ENCODE results near the gene LAMA2. TPM values are rescaled to one million over a fixed set of nuclear protein-coding genes. Genes with fewer than 3 reads are reported as not detected.

Gene LAMA2
- total and polyA plus RNA-seq, 2 of the 8 experiments (the other 6 are each of a cell fraction or from before 2014, with no cell fraction given): 1.3 to 3.8 TPM

DNA sequence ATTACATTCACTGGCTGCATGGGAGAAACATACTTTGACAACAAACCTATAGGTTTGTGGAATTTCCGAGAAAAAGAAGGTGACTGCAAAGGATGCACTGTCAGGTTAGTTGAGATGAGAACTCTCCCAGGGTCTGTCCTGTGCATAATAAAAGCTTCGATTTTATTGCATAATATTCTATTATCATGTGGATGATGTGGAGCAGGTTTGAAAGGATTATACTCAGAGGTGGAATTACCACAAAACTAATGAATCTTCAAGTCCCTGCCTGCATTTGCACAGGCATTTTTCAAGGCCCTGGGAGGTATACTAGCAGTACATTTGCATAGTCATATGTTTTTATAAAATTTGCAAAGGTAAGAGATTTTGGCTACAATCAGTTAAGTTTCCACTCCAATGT, 577.3 kb downstream of the LAMA2 start:
- DNase-seq (ENCODE audit: low read depth in 1 of 2, low spot score in 2 of 2) (no peak), FAIRE-seq (no peak)
- Histone ChIP-seq H3K23ac (ENCODE audit: insufficient read length) (no peak overlapping the region), H3K14ac (ENCODE audit: insufficient read length) (no peak overlapping the region), H3K79me1 (ENCODE audit: low read depth, low read length) (no peaks in the 10 kb centered on the region), H4K91ac (replicated peaks; ENCODE audit: insufficient read length, low read length) (no peak overlapping the region), H3K4ac (replicated peaks; ENCODE audit: insufficient read length, low read depth, low read length) (no peak overlapping the region), H3K9me3 (ENCODE audit: insufficient read depth in 2 of 2, low read depth in 1 of 2, low read length in 1 of 2) (no peaks in the 10 kb centered on the region), H4K8ac (ENCODE audit: extremely low read depth, insufficient read depth, low read length) (no peak overlapping the region), H3K4me3 (ENCODE audit: extremely low read depth in 1 of 4, insufficient read depth in 2 of 4, low read depth in 3 of 4, low read length in 4 of 4) (no peak overlapping the region), H3K4me1 (replicated peaks in 1 of 4; ENCODE audit: control insufficient read depth in 3 of 4, insufficient read depth in 4 of 4, low read length in 3 of 4) (peaks cover 0 to 7% (median 0%) of the 10 kb centered on the region in 4 experiments; a peak in 1 of 7 replicates), H3K4me2 (ENCODE audit: insufficient read depth in 1 of 2, low read depth in 2 of 2, low read length in 2 of 2) (no peak overlapping the region), H2BK120ac (replicated peaks; ENCODE audit: low read depth, low read length) (no peak overlapping the region), H3K27me3 (replicated peaks in 1 of 4; ENCODE audit: control insufficient read depth in 3 of 4, extremely low read depth in 1 of 4, insufficient read depth in 3 of 4, low read length in 3 of 4) (no peaks in the 10 kb centered on the region), H3K36me3 (ENCODE audit: control insufficient read depth in 2 of 4, insufficient read depth in 4 of 4, low read length in 3 of 4) (no peaks in the 10 kb centered on the region), H4K20me1 (replicated peaks in 1 of 2; ENCODE audit: control insufficient read depth in 1 of 2, insufficient read depth in 2 of 2, low read length in 2 of 2) (no peaks in the 10 kb centered on the region), H2BK15ac (ENCODE audit: low read length) (no peak overlapping the region), H3K18ac (ENCODE audit: extremely low read depth, low read length) (no peak overlapping the region), H2BK5ac (ENCODE audit: low read depth, low read length) (no peak overlapping the region), H2AK5ac (ENCODE audit: low read depth, low read length) (no peak overlapping the region), H3K23me2 (ENCODE audit: low read depth, low read length) (no peaks in the 10 kb centered on the region), H3K9ac (replicated peaks in 1 of 4; ENCODE audit: extremely low read depth in 1 of 4, low read depth in 3 of 4, low read length in 3 of 4) (no peak overlapping the region), H2BK20ac (ENCODE audit: low read length) (no peak overlapping the region), H2AFZ (ENCODE audit: low read length) (no peak overlapping the region), H4K5ac (ENCODE audit: insufficient read length, low read depth, low read length) (no peak overlapping the region), H3K79me2 (ENCODE audit: control insufficient read depth in 1 of 2, insufficient read depth in 2 of 2, low read length in 2 of 2) (no peaks in the 10 kb centered on the region), H2BK12ac (ENCODE audit: low read depth, low read length) (no peak overlapping the region), H3K27ac (ENCODE audit: low read depth, low read length) (no peak overlapping the region), H3K56ac (replicated peaks; ENCODE audit: insufficient read length, low read depth, low read length) (no peak overlapping the region)
- ChIA-PET POLR2A (ENCODE audit: partially characterized antibody) (interaction anchor here (0.6 to 0.7 kb wide), 2 partner anchors 9 to 10 kb away, joined by 3 to 4 read pairs; no protein-coding TSS in a partner anchor), CTCF (ENCODE audit: partially characterized antibody) (no interaction called here)
- WGBS, 2 experiments (ENCODE audit: extremely low coverage in 1 of 2, insufficient coverage in 1 of 2, insufficient read length in 1 of 2, insufficient replicate concordance in 2 of 2, low coverage in 1 of 2, low lambda C conversion rate in 2 of 2, missing lambda C conversion rate in 1 of 2): 57% methylated on average over 2 of the region's 2 CpGs; no CpG with 5 or more reads in 1 of the 2 experiments
- TF ChIP-seq PHF8 (conservative IDR thresholded peaks at IDR 0.05; ENCODE audit: low read depth, low read length): no peak
- no peak for TF ChIP-seq POLR2A (IDR thresholded peaks at IDR 0.05; ENCODE audit: control extremely low read depth in 1 of 2, low read depth in 2 of 2, low read length in 2 of 2)
